HAP-1 (cell line): ENCODE results near the gene CIRBP.

Experiments used
- DNase-seq, 2 experiments: peaks; one replicate each; pipeline ENCODE4 v3.0.0-alpha.2; 2016 to 2020; ENCODE audit warnings: low spot score in 2 of 2
- H3K27me3 ChIP-seq: fragments of 250-450 bp; sonication (Bioruptor Pico); 2 replicates; pipeline ENCODE4 v1.5.1; 2020; ENCODE audit warnings: low read depth, mild to moderate bottlenecking, moderate library complexity
- H3K36me3 ChIP-seq: fragments of 250-450 bp; sonication (Bioruptor Pico); replicated peaks from 2 replicates; pipeline ENCODE4 v1.5.1; 2020; ENCODE audit warnings: mild to moderate bottlenecking
- H3K4me1 ChIP-seq: fragments of 250-450 bp; sonication (Bioruptor Pico); 2 replicates; pipeline ENCODE4 v1.5.1; 2020; ENCODE audit warnings: mild to moderate bottlenecking
- H3K4me3 ChIP-seq: fragments of 250-450 bp; sonication (Bioruptor Pico); 2 replicates; pipeline ENCODE4 v1.5.1; 2020; ENCODE audit warnings: mild to moderate bottlenecking, moderate library complexity
- H3K9me3 ChIP-seq: fragments of 250-450 bp; sonication (Bioruptor Pico); 2 replicates; pipeline ENCODE4 v1.5.1; 2020; ENCODE audit warnings: mild to moderate bottlenecking, moderate library complexity
- in situ Hi-C: fragments of 300-500 bp; cut with MboI; formaldehyde crosslinking; loops from 3 replicates; pipeline ENCODE4 v1.14.3; 2020; ENCODE audit warnings: low sequenced_read_pairs, inconsistent platforms, mixed read lengths

Gene CIRBP

GRCh38 chr19:1284293-1284978 lies 15.3 kb downstream of the CIRBP start:
- Histone ChIP-seq H3K36me3 (peaks cover 9% of the 10 kb centered on the region), H3K4me1 (peaks cover 7% of the 10 kb centered on the region; the same call in 1 of the 2 replicates), H3K4me3 (no peak overlapping the region), H3K27me3 (no peaks in the 10 kb centered on the region), H3K9me3 (no peaks in the 10 kb centered on the region)
- in situ Hi-C loops: loop anchor here (5.0 kb wide), 1 partner anchor 98 kb away; the partner anchor contains the start of gene NDUFS7
- DNase-seq: no peak

GRCh38 chr19:1284979-1285736 lies 16.0 kb downstream of the CIRBP start:
- Histone ChIP-seq H3K9me3 (no peaks in the 10 kb centered on the region), H3K4me1 (peaks cover 7% of the 10 kb centered on the region; the same call in 1 of the 2 replicates), H3K36me3 (peaks cover 2% of the 10 kb centered on the region), H3K4me3 (no peak overlapping the region), H3K27me3 (no peaks in the 10 kb centered on the region)
- in situ Hi-C loops: loop anchor here (5.0 kb wide), 1 partner anchor 97 kb away; the partner anchor contains the start of gene NDUFS7
- no peak for DNase-seq

- Histone ChIP-seq H3K4me3 (peak within 1 kb of the TSS; percentile 54), H3K4me1 (peaks cover 7% of the 10 kb centered on the region; the same call in 1 of the 2 replicates), H3K27me3 (no peaks in the 10 kb centered on the region), H3K9me3 (no peaks in the 10 kb centered on the region), H3K36me3 (no peaks in the 10 kb centered on the region)
- no peak for DNase-seq
- in situ Hi-C loops: no loop called here
Measured at GRCh38 chr19:1285737-1286360, 16.7 kb downstream of the CIRBP start, which contains the start of gene EFNA2. TSS of gene EFNA2 (plus strand) at chr19:1285873. CDS start at chr19:1286169, 296 bp downstream.

- Histone ChIP-seq H3K27me3 (no peaks in the 10 kb centered on the region), H3K4me3 (peak overlapping the region; percentile 54), H3K9me3 (no peaks in the 10 kb centered on the region), H3K4me1 (peaks cover 7% of the 10 kb centered on the region; the same call in 1 of the 2 replicates), H3K36me3 (no peaks in the 10 kb centered on the region)
- no peak for DNase-seq
- in situ Hi-C loops: no loop called here
Measured at GRCh38 chr19:1286487-1287353, 17.6 kb downstream of the CIRBP start.

- in situ Hi-C loops: no loop called here
Measured at GRCh38 chr19:1287354-1288225, 18.5 kb downstream of the CIRBP start.

GRCh38 chr19:1288226-1288612 lies 19.1 kb downstream of the CIRBP start:
- DNase-seq: no peak
- in situ Hi-C loops: no loop called here
- no peaks in the 10 kb centered on the region for H3K36me3 ChIP-seq
- H3K4me1 ChIP-seq: peaks cover 7% of the 10 kb centered on the region; the same call in 1 of the 2 replicates
- H3K4me3 ChIP-seq: no peak overlapping the region
- H3K27me3 ChIP-seq: no peaks in the 10 kb centered on the region
- no peaks in the 10 kb centered on the region for H3K9me3 ChIP-seq

More at GRCh38 chr19:1287354-1288225, 18.5 kb downstream of the CIRBP start:
- no peaks in the 10 kb centered on the region for H3K27me3 ChIP-seq
- H3K4me3 ChIP-seq: peak overlapping the region; percentile 54
- H3K36me3 ChIP-seq: no peaks in the 10 kb centered on the region
- no peak for DNase-seq
- H3K9me3 ChIP-seq: no peaks in the 10 kb centered on the region
- peaks cover 7% of the 10 kb centered on the region; the same call in 1 of the 2 replicates for H3K4me1 ChIP-seq

- Histone ChIP-seq H3K4me1 (peaks cover 7% of the 10 kb centered on the region; the same call in 1 of the 2 replicates), H3K4me3 (no peak overlapping the region)
Measured at GRCh38 chr19:1288833-1289685, 19.9 kb downstream of the CIRBP start.

GRCh38 chr19:1289686-1290025 lies 20.5 kb downstream of the CIRBP start:
- Histone ChIP-seq H3K4me3 (no peak overlapping the region), H3K4me1 (peaks cover 7% of the 10 kb centered on the region; the same call in 1 of the 2 replicates), H3K27me3 (no peaks in the 10 kb centered on the region), H3K36me3 (no peaks in the 10 kb centered on the region), H3K9me3 (no peaks in the 10 kb centered on the region)
- in situ Hi-C loops: no loop called here
- no peak for DNase-seq

More at GRCh38 chr19:1288833-1289685, 19.9 kb downstream of the CIRBP start:
- Histone ChIP-seq H3K27me3 (no peaks in the 10 kb centered on the region), H3K36me3 (no peaks in the 10 kb centered on the region), H3K9me3 (no peaks in the 10 kb centered on the region)
- in situ Hi-C loops: no loop called here
- no peak for DNase-seq

GRCh38 chr19:1290196-1290702 lies 21.1 kb downstream of the CIRBP start:
- no peaks in the 10 kb centered on the region for H3K9me3 ChIP-seq
- in situ Hi-C loops: no loop called here
- H3K4me3 ChIP-seq: no peak overlapping the region
- no peaks in the 10 kb centered on the region for H3K36me3 ChIP-seq
- peaks cover 8% of the 10 kb centered on the region; the same call in 1 of the 2 replicates for H3K4me1 ChIP-seq
- DNase-seq: no peak
- H3K27me3 ChIP-seq: no peaks in the 10 kb centered on the region

GRCh38 chr19:1290703-1291651 lies 21.8 kb downstream of the CIRBP start:
- H3K36me3 ChIP-seq: no peaks in the 10 kb centered on the region
- no peaks in the 10 kb centered on the region for H3K27me3 ChIP-seq
- no peaks in the 10 kb centered on the region for H3K9me3 ChIP-seq
- no peak for DNase-seq
- in situ Hi-C loops: no loop called here
- peaks cover 11% of the 10 kb centered on the region; the same call in 1 of the 2 replicates for H3K4me1 ChIP-seq
- no peak overlapping the region for H3K4me3 ChIP-seq
